HG03521 (cell line): Measurements from ENCODE around the gene TBKBP1.
"Not testable (repeated sequence)": the region's sequence is repeated elsewhere in the genome, so short reads cannot be mapped to it uniquely, and the experiment has no call there.

ENCODE experiments used
- ATAC-seq: cut with Tn5 transposase; IDR thresholded peaks from one replicate; pipeline ENCODE4 v1.9.1; 2021; ENCODE audit warnings: mild to moderate bottlenecking, moderate library complexity; ENCODE audit not compliant: unreplicated experiment

TBKBP1 gene

GRCh38 chr17:47729476-47729875 is 35.5 kb downstream of the TBKBP1 start:
- no peak for ATAC-seq

GRCh38 chr17:47730681-47731080 is 36.7 kb downstream of the TBKBP1 start:
- ATAC-seq, result no peak

GRCh38 chr17:47731396-47731795 is 37.4 kb downstream of the TBKBP1 start:
- no peak for ATAC-seq

- no peak for ATAC-seq
Observed at GRCh38 chr17:47732399-47733046, 38.6 kb downstream of the TBKBP1 start.

GRCh38 chr17:47733047-47733673 is 39.2 kb downstream of the TBKBP1 start, which contains the start of gene TBX21:
Gene TBX21 (plus strand): TSS chr17:47733236. CDS start chr17:47733455, 219 bp downstream.
- peak; percentile 42 for ATAC-seq

GRCh38 chr17:47733674-47734410 is 39.9 kb downstream of the TBKBP1 start:
- ATAC-seq, result peak; percentile 16

- no peak for ATAC-seq
Observed at GRCh38 chr17:47735139-47735464, 41.1 kb downstream of the TBKBP1 start.

GRCh38 chr17:47735536-47736011 is 41.6 kb downstream of the TBKBP1 start:
- ATAC-seq, result peak; percentile 36

- ATAC-seq, result no peak
Observed at GRCh38 chr17:47736501-47737495, 42.8 kb downstream of the TBKBP1 start.

- ATAC-seq, result no peak
Observed at GRCh38 chr17:47738178-47738577, 44.2 kb downstream of the TBKBP1 start.

- no peak for ATAC-seq
Observed at GRCh38 chr17:47739150-47739549, 45.2 kb downstream of the TBKBP1 start.

- not testable (repeated sequence) for ATAC-seq
Observed at GRCh38 chr17:47739945-47740344, 46.0 kb downstream of the TBKBP1 start.

GRCh38 chr17:47741109-47741792 is 47.3 kb downstream of the TBKBP1 start:
- no peak for ATAC-seq

- no peak for ATAC-seq
Observed at GRCh38 chr17:47741793-47742145, 47.8 kb downstream of the TBKBP1 start.

- ATAC-seq, result no peak
Observed at GRCh38 chr17:47742319-47743181, 48.6 kb downstream of the TBKBP1 start.

- ATAC-seq, result no peak
Observed at GRCh38 chr17:47744168-47745036, 50.4 kb downstream of the TBKBP1 start.

- ATAC-seq, result no peak
Observed at GRCh38 chr17:47745037-47745380, 51.0 kb downstream of the TBKBP1 start.

- ATAC-seq, result no peak
Observed at GRCh38 chr17:47751471-47751870, 57.5 kb downstream of the TBKBP1 start.
